ENCODE results near the gene TNPO2. TPM values are rescaled to one million over a fixed set of nuclear protein-coding genes. Genes with fewer than 3 reads are reported as not detected.
A peak's percentile ranks its signal among the peaks of the same experiment; 100 is the strongest.
"Not testable (repeated sequence)": the region's sequence is repeated elsewhere in the genome, so short reads cannot be mapped to it uniquely, and the experiment has no call there.

Gene TNPO2
- polyA plus RNA-seq, 1 donor: 78.7 TPM

DNA sequence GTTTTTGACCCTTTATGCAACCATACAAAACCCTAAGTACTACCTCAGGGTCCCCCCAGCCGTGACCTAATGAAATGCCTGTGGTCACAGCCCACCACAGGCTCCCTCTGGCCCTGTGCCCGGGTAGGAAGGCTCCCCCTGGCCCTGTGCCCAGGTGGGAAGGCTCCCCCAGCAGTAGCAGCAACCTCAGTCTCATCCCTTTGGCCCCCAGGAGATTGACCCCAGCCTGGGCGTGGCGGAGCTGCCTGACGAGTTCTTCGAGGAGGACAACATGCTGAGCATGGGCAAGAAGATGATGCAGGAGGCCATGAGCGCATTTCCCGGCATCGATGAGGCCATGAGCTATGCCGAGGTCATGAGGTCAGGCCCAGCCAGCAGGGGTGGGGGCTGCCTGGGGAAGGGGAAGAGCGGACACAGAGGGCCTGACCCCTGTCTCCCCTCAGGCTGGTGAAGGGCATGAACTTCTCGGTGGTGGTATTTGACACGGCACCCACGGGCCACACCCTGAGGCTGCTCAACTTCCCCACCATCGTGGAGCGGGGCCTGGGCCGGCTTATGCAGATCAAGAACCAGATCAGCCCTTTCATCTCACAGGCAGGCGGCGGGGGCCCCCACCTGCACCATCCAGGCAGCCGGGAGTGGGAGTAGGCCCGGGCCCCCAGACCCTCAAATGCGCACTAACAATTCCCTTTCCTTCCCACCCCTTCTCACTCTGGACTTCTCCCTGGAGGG, 21.6 kb upstream of the TNPO2 start:
- no peak for DNase-seq

- no peak for DNase-seq
These were observed 14.2 kb upstream of the TNPO2 start for GRCh38 chr19:12737835-12738351.

GRCh38 chr19:12736995-12737834, 13.5 kb upstream of the TNPO2 start, which contains the start of gene GET3:
Gene GET3 (plus strand): TSS chr19:12737497. CDS start chr19:12737506, 9 bp downstream.
- DNase-seq: peak; percentile 99

GRCh38 chr19:12733369-12734214, 9.9 kb upstream of the TNPO2 start:
- DNase-seq: peak; percentile 8

DNA sequence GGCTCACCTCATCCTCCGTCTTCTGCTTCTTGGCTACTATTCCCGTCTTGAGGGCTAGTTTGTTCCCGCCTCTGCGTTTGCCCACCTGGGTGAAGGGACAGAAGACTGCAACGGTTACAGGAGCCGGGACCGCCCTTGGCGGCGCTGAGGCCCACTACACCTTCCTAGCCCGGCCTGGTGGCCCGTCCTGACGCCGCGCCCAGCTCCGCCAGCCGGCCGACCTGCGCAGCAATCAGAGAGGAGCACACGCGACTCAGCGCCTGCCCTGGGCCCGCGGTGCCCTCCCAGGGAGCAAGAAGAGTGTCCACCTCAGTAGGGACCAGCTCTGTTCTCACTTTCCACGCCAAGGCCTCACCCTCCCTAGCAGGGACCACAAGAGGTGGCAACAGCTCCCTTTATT, 7.6 kb upstream of the TNPO2 start:
- DNase-seq: no peak

GRCh38 chr19:12730064-12730463, 6.3 kb upstream of the TNPO2 start:
- DNase-seq: no peak

DNA sequence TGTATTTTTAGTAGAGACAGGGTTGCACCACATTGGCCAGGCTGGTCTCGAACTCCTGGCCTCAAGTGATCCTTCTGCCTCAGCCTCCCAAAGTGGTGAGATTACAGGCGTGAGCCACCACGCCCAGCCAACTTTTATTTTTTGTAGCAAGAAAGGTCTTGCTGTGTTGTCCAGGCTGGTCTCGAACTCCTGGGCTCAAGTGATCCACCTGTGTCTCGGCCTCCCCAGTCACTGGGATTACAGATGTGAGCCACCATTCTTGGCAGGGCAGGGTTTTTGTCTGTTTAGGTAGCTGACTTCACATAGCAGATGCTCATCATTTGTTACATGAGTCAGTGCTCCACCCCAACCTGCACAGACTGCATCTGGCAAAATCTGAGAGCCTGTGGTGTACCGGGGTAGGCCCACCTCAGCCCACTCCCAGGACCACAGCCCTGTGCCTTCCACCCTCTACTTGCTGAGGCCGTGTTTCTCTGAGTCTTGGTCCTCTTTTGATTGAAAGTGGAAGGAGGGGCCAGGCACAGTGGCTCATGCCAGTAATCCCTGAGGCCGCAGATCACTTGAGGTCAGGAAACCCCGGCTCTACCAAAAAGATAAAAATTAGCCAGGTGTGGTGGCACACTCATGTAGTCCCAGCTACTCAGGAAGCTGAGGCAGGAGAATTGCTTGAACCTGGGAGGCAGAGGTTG, 4.2 kb upstream of the TNPO2 start:
- DNase-seq: no peak

GRCh38 chr19:12726988-12727316, 3.2 kb upstream of the TNPO2 start:
- no peak for DNase-seq

- DNase-seq: not testable (repeated sequence)
These were observed 1.9 kb upstream of the TNPO2 start for GRCh38 chr19:12725612-12726011.

DNA sequence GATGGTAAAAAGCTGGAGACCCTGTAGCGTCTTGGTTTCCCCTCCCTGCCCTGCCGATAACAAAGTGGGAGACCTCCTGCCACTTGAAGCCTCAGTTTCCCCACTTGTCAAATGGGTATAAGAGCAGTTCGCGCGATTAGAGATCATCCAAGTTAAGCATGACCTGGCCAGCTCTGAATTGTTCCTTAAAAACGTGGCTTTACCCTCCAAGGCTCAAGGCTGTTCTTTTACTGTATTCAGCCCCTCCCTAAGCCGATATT, 421 bp downstream of the TNPO2 start:
- DNase-seq: no peak

- peak; percentile 99 for DNase-seq
These were observed 959 bp downstream of the TNPO2 start for GRCh38 chr19:12722566-12723380.

- peak; percentile 64 for DNase-seq
These were observed 1.8 kb downstream of the TNPO2 start for GRCh38 chr19:12721656-12722565.

DNA sequence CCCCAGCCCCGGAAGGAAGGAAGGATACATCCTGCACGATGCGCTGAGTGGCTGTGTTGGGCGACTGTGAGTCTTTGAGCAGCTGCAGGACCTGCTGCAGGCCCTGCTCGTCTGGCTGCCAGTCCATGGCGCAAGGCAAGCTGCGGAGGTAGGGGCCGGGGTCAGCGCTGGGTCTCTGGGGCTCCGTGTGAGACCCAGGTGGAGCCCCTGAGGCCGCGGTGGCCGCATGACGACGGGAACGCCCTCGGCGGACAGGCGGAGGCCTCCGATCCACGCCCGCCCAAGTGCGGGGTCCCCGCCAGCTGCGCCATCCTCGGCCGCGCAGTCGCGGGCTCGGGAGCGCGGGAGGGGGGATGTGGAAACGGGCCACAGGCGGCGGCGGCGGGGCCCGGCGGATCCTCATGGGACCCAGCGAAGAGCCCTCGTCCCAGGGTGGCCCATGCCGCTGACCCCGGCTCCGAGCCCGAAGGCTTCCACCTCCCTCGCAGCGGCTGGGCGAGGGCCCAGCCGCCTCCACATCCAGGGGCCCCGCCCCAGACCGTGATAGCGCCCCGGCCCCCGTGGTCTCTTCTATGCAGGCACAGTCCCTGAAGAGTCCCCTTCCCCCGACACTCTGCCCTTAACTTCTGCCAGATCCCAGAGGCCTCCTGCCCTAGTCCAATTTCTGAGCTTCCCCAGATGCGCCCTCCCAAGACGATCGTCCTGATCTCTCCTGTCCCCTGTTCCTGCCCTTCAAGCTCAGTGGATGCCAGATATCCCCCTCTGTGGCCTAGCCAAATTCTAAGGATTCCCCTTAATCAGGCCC, 2.7 kb downstream of the TNPO2 start:
- no peak for DNase-seq

DNA sequence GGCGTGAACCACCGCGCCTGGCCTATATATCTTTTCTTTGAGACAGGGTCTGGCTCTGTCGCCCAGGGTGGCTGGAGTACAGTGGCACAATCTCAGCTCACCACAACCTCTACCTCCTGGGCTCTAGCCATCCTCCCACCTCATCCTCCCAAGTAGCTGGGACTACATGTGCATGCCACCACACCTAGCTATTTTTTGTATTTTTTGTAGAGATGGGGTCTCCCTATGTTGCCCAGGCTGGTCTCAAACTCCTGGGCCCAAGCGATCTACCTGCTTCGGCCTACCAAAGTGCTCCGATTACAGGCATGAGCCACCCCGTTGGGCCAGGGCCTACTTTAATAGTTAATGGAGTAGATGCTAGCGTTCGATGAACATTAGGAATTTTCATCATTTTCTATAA, 3.4 kb downstream of the TNPO2 start:
- DNase-seq: no peak

DNA sequence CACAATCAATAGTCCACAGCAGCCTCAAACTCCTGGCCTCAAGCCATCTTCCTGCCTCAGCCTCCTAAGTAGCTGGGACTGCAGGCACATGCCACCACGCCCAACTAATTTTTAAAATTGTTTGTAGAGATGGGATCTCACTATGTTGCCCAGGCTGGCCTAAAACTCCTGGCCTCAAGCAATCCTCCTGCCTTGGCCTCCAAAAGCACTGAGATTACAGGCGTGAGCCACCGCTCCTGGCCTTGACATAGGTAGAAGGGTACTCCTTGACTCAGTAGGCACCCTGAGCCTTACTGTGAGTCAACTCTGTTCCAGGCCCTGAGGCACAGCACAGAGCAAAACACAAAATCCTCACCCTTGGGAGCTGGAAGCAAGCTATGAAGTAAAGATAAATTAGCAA, 7.8 kb downstream of the TNPO2 start:
- DNase-seq: no peak

- DNase-seq: no peak
These were observed 8.6 kb downstream of the TNPO2 start for GRCh38 chr19:12715102-12715501.

DNA sequence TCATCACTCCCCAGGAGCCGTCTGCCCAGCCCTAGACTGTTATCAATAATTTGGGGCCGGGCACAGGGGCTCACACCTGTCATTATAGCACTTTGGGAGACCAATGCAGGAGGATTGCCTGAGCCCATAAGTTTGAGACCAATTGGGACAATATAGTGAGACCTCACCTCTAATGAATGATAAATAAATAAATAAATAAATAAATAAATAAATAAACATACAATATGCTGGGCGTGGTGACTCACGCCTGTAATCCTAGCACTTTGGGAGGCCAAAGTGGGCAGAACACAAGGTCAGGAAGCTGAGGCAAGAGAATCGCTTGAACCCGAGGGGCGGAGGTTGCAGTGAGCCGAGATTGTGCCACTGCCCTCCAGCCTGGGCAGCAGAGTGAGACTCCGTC, 10.4 kb downstream of the TNPO2 start:
- DNase-seq: not testable (repeated sequence)

- DNase-seq: not testable (repeated sequence)
These were observed 11.7 kb downstream of the TNPO2 start for GRCh38 chr19:12712077-12712476.

DNA sequence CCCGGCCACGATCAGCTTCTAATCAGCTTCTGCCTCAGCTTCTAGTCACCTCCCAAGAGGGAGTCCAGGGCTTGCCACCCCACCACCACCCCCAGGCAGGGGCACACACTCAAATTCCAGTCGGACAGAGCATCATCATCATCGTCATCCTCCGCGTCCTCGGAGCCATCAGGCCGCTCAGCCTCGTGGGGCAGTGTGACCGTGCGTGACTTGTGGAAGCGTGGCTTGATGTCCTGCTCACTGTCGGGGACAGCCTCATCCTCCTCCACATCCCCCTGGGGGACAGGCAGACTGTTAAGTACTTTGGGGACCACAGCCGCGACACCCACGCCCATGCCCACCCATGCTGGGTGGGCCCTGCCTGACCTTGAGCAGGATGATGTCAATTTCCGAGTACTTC, 12.5 kb downstream of the TNPO2 start:
- no peak for DNase-seq
